GM18508 (cell line): ENCODE data around the gene FANCE.

ENCODE experiments used
- ATAC-seq: cut with Tn5 transposase; IDR thresholded peaks from one replicate; pipeline ENCODE4 v1.9.1; 2021; ENCODE audit warnings: moderate number of reproducible peaks; ENCODE audit not compliant: insufficient read depth, unreplicated experiment

Gene FANCE

GRCh38 chr6:35452183-35453090 is at the start of gene FANCE:
FANCE (plus strand) TSS chr6:35452338; CDS start chr6:35452546, 208 bp downstream.
- ATAC-seq: peak; percentile 51

GRCh38 chr6:35402856-35403191 is 49.3 kb upstream of the FANCE start:
- no peak for ATAC-seq

- no peak for ATAC-seq
Observed at GRCh38 chr6:35403544-35404442, 48.3 kb upstream of the FANCE start.

DNA sequence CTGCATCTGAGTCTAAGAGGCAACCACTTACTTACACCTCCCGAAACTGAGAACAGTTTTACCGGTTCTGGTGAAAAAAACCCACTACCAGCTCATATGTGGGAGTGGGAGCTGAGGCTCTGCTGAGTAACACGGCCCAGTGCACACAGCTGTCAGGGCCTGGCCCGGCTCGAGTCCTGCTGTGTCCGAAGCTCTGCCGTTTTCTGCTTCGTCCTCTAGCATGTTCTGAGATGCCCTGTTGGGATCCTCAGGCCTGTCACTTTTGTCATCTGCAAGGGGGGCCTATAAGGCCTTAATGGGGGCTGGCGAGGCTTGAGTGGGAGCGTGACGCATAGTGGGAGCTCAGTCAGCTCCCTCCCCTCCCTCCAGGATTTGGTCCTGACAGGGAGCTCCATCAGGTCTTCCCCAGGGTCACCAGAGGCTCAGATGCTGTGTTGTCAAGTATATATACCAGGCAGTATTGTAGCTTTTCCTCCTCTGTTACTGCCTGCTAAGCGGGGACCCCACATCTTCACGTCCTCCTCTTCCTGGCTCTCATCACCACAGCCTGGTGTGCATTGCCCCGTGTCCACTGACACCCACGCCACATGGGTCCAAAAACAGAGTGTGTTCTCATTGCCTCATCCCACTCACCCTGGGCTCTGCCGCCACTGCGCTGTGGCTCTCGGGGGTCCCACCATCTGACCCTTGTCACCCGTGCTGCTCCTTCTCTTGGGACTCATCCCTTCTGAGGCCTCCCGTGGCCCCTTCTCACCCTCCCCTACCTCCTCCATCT is 45.2 kb upstream of the FANCE start:
- no peak for ATAC-seq

GRCh38 chr6:35409245-35409644 is 42.9 kb upstream of the FANCE start:
- ATAC-seq: no peak

DNA sequence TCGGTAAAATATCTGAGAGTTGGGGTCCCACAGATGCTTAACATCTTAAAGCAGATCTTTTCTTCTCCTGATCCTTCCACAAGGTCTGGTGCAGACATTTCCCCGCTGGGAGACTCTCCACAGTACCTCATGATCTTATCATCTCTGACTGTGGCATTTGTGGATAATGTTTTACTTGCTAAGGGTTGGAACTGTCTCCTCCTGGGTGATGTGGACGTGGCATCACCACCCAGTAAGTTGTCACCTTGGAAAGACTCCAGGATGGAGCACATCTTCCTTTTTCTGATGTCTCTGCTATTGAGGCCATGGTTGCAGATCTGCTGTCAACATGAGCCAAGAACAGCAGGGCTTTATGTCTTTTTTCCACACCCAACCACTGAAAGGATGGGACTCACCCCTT is 42.0 kb upstream of the FANCE start:
- ATAC-seq: no peak

DNA sequence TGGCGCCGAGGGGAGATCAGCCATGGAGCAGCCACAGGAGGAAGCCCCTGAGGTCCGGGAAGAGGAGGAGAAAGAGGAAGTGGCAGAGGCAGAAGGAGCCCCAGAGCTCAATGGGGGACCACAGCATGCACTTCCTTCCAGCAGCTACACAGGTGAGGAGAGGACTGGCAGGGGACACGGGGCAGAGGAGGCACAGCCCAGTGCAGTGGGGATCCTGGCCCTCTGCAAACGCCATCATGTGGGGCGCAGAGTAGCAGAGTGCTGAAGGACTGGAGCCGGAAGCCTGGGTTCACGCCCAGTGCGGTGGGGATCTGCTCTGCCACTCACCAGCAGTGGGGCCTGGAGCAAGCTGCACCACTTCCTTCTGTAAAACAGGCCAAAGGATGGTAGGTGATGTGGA is 41.1 kb upstream of the FANCE start:
- ATAC-seq: no peak

GRCh38 chr6:35412102-35412501 is 40.0 kb upstream of the FANCE start:
- ATAC-seq: no peak

DNA sequence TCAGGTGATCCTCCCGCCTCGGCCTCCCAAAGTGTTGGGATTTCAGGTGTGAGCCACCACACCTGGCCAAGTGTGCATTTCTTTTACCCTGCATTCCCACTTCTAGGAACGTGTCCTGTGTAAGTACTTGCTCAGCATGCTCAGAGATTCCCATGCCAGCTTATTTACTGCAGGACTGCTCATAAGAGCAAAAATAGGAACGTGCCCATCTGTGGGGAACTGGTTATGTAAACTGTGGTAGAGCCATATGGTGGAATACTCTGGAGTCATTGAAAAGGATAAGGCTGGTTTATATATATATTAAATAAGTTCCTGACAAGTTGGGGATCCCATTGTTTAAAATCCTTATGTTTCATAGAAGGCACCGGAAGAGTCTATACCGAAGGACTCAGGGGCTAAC is 38.2 kb upstream of the FANCE start:
- no peak for ATAC-seq

DNA sequence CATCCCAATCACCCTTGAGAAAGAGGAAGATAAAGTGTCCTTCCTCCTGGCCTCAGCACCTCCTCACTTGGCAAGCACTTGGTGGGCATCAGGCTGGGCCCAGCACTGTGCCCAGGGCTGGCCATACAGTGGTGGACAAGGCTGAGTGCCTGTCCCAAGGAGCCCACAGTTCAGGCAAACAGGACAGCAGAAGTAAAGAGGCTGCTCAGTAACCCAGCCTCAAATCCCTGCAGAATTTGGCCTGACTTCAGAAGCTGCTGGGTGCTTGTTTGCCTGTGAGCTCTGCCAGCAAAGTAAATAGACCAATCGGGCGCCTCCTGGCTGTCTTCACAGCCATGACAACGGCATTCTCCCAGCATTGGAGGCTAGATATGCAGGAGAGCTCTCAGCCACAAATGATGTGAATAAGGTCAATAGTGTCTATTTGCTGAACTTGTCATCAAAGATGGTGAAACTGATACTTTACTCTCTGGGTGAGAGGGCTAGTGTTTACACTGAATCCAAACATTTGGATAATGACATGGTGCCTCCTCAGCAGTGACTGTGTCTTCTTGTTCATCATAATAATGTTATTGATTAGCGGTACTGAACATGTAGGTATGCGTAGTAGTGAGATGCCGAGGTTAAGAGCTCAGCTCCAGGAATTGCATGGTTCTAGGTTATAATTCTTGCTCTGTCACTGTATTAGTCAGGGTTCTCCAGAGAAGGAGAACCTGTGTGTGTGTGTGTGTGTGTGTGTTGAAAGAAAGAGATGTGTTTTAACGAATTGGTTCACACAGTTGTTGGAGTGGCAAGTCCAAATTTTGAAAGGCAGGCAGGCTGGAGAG is 36.9 kb upstream of the FANCE start:
- ATAC-seq: no peak

- no peak for ATAC-seq
Observed at GRCh38 chr6:35417979-35418661, 34.0 kb upstream of the FANCE start.

- no peak for ATAC-seq
Observed at GRCh38 chr6:35419417-35419816, 32.7 kb upstream of the FANCE start.

DNA sequence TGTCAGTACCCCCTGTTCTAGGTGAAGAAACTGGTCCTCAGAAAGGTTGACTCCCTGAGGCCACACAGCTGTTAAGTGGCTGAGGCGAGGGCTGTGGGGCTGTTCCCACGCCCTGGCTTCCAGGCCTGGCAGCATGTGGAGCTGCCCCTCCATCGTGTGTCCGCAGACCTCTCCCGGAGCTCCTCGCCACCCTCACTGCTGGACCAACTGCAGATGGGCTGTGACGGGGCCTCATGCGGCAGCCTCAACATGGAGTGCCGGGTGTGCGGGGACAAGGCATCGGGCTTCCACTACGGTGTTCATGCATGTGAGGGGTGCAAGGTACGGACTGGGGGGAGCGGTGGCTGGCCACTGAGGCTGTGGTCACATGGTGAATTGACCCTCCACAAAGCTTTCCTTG is 32.2 kb upstream of the FANCE start:
- ATAC-seq: no peak

DNA sequence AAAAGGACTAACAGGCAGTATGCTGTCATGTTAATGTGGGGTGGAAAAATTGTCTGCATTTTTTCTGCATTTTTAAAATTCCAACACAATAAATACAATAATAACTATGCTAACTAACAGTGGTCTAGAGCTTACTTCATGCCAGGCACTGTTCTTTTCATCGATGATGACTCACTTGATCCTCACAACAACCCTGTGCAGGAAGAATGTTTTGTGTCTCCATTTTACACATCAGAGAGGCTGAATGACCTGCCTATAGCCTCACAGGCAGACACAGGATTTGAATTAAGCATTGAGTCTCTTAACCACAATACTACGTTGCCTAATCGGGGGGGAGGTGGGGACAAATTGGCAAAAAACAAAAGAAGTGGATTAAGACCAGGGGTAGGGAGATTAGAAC is 26.9 kb upstream of the FANCE start:
- ATAC-seq: no peak

GRCh38 chr6:35426074-35426473 is 26.1 kb upstream of the FANCE start:
- ATAC-seq: no peak

GRCh38 chr6:35427435-35427834 is 24.7 kb upstream of the FANCE start:
- ATAC-seq: no peak

- no peak for ATAC-seq
Observed at GRCh38 chr6:35427851-35428321, 24.3 kb upstream of the FANCE start.

GRCh38 chr6:35428421-35429149 is 23.6 kb upstream of the FANCE start:
- ATAC-seq: no peak
